AG09319 (cell line): ENCODE data around the gene TRAP1.

Source experiments
- DNase-seq: peaks from one replicate; pipeline ENCODE4 v3.0.0-alpha.2; 2010; ENCODE audit warnings: low read depth; ENCODE audit errors: extremely low read depth
- CTCF ChIP-seq: IDR thresholded peaks from 2 replicates; pipeline ENCODE4 v1.5.1; 2011; ENCODE audit warnings: low read depth, mild to moderate bottlenecking, inconsistent platforms, low read length, moderate library complexity

Gene TRAP1

DNA sequence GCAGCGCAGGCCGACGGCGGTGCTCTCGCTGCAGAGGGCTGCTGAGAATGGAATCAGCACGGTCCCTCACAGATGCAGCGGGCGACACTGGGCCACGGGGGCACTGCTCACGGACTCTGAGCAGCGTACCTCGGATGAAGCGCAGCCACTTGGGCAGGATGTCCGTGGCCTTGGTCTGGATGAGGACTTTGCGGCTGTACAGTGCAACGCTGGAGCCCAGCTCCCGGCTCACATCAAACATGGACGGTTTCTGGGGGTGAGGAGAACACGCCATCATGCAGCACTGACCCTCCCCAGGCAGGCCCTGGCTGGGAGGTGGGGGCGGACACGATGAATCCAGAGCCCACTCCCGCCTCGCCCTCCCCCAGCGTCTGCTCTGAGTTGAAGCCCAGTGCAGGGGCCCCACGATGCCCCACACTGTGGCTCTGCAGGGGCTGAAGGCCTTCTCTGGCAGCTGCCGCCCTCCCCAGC lies 44.7 kb downstream of the TRAP1 start:
- DNase-seq: no peak
- no peak for TF ChIP-seq CTCF

GRCh38 chr16:3671424-3671823 lies 45.9 kb downstream of the TRAP1 start:
- no peak for DNase-seq
- TF ChIP-seq CTCF: no peak

DNA sequence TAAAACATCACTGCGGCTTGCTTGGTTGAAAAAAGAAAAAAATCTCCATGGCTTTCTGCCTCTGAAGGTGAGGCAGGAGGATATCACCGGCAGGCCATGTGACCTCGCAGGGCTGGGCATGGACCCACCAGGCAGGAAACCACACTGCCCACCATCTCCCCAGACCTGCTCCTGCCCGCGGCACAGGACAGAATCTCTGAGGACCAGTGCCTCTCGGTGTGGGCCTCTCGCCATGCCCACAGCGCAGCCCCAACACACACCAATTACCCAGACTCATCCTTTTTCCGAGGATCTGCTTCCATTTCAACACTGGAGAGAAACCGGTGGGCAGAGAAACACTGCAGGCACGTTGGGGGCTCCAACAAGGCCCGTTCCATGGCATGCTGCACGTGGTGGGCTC lies 46.6 kb downstream of the TRAP1 start:
- no peak for TF ChIP-seq CTCF
- DNase-seq: no peak

DNA sequence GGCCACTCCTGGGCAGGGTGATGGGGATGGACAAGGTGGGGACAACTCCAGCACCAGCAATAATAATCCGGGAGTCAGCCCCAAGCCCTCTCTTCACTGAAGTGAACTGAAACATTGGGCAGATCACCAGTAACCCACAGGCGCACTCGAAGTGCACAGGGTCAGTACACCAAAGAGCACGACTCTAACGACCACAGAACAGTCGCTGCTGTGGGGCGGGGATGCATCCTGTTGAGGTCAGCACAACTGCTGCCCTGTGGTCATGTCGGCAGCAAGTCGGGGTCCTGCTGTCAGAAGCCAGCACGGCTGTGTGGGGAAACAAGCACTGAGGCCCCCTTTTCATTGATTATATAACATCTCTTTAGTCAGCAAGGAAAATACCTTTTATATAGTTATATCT lies 48.2 kb downstream of the TRAP1 start:
- TF ChIP-seq CTCF: no peak

GRCh38 chr16:3668626-3669025 lies 48.7 kb downstream of the TRAP1 start:
- TF ChIP-seq CTCF: no peak
- no peak for DNase-seq

More for the DNA sequence above, 48.2 kb downstream of the TRAP1 start:
- DNase-seq: no peak

- no peak for TF ChIP-seq CTCF
Measured at GRCh38 chr16:3665508-3665907, 51.8 kb downstream of the TRAP1 start.

GRCh38 chr16:3664187-3664896 lies 53.0 kb downstream of the TRAP1 start:
- DNase-seq: no peak

More at GRCh38 chr16:3665508-3665907, 51.8 kb downstream of the TRAP1 start:
- no peak for DNase-seq

More at GRCh38 chr16:3664187-3664896, 53.0 kb downstream of the TRAP1 start:
- no peak for TF ChIP-seq CTCF
